RWPE1 (cell line): Measurements from ENCODE around the gene FNDC3A.

Source experiments
- CTCF ChIA-PET: fragments of 350-600 bp; sonication (Branson Sonifier 250); formaldehyde crosslinking; extraction: SDS; loops from one replicate; lab custom pipeline; 2021; lab: Yijun Ruan, JAX
- POLR2A ChIA-PET: fragments of 400-600 bp; formaldehyde crosslinking; extraction: SDS; loops from one replicate; lab custom pipeline; 2020; ENCODE audit warnings: antibody characterized with exemption; ENCODE audit not compliant: low non-redundant PET; lab: Yijun Ruan, JAX
- DNase-seq: peaks from one replicate; pipeline ENCODE4 v3.0.0; 2012; ENCODE audit warnings: low spot score
- H3K27ac ChIP-seq: fragments of 450-650 bp; 2 replicates; pipeline ENCODE4 v1.5.1; 2017
- CTCF ChIP-seq: fragments of 450-650 bp; conservative IDR thresholded peaks from 2 replicates; pipeline ENCODE4 v1.5.1; 2017; ENCODE audit warnings: low read depth, mild to moderate bottlenecking

FNDC3A gene

GRCh38 chr13:49208619-49209018, 232.9 kb downstream of the FNDC3A start:
- no peak overlapping the region for H3K27ac ChIP-seq
- ChIA-PET CTCF (no interaction called here), POLR2A (no interaction called here)
- no peak for TF ChIP-seq CTCF
- DNase-seq, result no peak

GRCh38 chr13:49210114-49210513, 234.4 kb downstream of the FNDC3A start:
- CTCF ChIA-PET, result no interaction called here
- DNase-seq, result no peak
- POLR2A ChIA-PET, result no interaction called here
- no peak overlapping the region for H3K27ac ChIP-seq
- TF ChIP-seq CTCF, result no peak

- CTCF ChIA-PET, result no interaction called here
- no peak for TF ChIP-seq CTCF
- no peak overlapping the region for H3K27ac ChIP-seq
- POLR2A ChIA-PET, result no interaction called here
- DNase-seq, result no peak
These were observed 235.0 kb downstream of the FNDC3A start for GRCh38 chr13:49210669-49211068.

DNA sequence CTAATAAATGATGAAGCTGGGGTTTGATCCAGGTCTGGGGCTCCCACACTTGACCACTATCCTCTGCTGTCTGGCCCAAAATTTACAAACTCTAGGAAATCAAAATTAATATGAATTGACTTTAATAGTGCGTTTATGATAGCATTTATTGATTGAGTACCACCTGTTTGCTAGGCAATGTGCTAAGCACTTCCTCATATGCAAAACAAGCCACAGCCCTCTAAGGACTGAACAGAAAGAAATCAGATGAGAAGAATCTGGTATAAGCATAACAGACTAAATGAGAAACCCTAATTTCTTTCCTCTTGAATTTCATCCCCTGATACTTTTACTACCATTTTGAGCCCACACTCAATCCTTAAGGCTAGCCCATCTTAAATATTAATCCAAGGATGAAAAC, 237.8 kb downstream of the FNDC3A start:
- CTCF ChIA-PET, result no interaction called here
- POLR2A ChIA-PET, result no interaction called here
- no peak for TF ChIP-seq CTCF
- H3K27ac ChIP-seq, result no peak overlapping the region
- DNase-seq, result no peak

DNA sequence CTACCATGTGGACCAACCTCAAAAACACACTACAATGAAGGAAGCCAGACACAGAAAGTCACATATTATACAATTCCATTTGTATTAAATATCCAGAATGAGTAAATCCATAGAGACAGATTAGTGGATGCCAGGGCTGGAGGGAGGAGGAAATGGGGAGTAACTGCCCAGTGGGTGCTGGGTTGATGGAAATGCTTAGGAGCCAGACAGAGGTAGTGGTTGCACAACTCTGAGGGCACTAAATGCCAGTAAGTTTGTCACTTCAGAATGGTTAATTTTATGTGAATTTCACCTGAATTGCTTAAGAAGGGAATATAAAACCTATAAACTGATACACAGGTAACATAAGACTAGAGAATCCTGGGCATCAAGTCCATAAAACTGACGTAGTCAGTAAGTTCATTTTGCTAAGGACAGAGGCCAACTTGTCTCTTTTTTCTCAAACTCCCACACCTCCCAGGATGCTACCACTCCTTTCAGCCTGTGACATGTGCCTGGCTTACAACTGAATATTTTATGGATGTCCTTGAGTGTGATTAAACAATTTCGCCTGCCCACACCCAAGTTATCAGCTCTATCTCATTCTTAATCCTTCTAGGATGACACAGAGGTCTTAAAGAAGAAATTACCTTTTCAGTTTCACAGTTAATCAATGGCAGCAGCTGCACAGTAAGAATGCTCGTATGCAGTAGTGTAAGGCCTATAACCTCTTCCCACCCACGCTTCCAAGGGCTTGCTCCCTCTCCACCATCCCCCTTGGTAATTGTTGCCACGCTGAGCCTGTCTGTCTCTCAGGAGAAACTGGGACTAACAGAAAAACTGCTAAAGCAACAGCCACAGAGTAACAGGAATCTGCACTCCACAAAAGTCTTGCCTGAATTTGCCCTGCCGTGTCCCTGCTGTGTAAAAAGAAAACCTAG, 238.5 kb downstream of the FNDC3A start:
- CTCF ChIA-PET, result interaction anchor here (1.0 kb wide), 1 partner anchor 26 kb away, joined by 3 read pairs; no protein-coding TSS in a partner anchor
- POLR2A ChIA-PET, result no interaction called here
- no peak overlapping the region for H3K27ac ChIP-seq
- DNase-seq, result no peak
- no peak for TF ChIP-seq CTCF

GRCh38 chr13:49214917-49215376, 239.2 kb downstream of the FNDC3A start:
- H3K27ac ChIP-seq, result no peak overlapping the region
- no peak for DNase-seq
- CTCF ChIA-PET, result interaction anchor here (1.0 kb wide), 1 partner anchor 25 kb away, joined by 3 read pairs; no protein-coding TSS in a partner anchor
- no peak for TF ChIP-seq CTCF
- POLR2A ChIA-PET, result no interaction called here
